Measurements from ENCODE around the gene STAMBP. TPM values are rescaled to one million over a fixed set of nuclear protein-coding genes. Genes with fewer than 3 reads are reported as not detected.
"Not testable (repeated sequence)": the region's sequence is repeated elsewhere in the genome, so short reads cannot be mapped to it uniquely, and the experiment has no call there.

The STAMBP gene
- total and polyA plus RNA-seq, 4 donors: 22.3 to 39.7 (median 24.4) TPM

DNA sequence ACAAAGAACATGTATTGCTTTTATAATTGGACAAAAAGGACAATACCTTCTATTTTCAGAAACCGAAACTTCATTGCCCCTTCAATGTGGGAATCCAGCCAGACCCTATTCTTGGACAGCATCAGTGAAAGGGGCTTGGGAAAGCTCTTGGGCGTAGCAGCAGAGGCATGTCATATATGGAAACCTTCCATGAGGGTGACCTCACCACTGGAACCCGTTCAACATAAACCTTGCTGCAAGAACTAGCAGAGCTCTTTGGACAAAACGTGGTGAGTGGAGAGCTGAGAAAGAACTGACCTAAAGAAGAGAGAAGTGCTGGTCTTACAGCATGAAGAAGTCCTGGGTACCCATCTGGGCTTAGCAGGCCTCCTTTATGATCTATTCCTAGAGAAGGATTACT lies 41.3 kb downstream of the STAMBP start:
- H3K36me3 ChIP-seq (ENCODE audit: control insufficient read depth in 4 of 4, insufficient read depth in 4 of 4, low read length in 4 of 4): peaks cover 0 to 11% (median 9%) of the 10 kb centered on the region in 4 donors
- DNase-seq (peak; percentile 77 to 95 (median 87)), ATAC-seq (ENCODE audit: insufficient read depth, low FRiP score) (no peak)
- no peak overlapping the region for H3K27ac ChIP-seq (ENCODE audit: low read depth in 1 of 2, low read length in 1 of 2)
- TF ChIP-seq, protein P1, sequence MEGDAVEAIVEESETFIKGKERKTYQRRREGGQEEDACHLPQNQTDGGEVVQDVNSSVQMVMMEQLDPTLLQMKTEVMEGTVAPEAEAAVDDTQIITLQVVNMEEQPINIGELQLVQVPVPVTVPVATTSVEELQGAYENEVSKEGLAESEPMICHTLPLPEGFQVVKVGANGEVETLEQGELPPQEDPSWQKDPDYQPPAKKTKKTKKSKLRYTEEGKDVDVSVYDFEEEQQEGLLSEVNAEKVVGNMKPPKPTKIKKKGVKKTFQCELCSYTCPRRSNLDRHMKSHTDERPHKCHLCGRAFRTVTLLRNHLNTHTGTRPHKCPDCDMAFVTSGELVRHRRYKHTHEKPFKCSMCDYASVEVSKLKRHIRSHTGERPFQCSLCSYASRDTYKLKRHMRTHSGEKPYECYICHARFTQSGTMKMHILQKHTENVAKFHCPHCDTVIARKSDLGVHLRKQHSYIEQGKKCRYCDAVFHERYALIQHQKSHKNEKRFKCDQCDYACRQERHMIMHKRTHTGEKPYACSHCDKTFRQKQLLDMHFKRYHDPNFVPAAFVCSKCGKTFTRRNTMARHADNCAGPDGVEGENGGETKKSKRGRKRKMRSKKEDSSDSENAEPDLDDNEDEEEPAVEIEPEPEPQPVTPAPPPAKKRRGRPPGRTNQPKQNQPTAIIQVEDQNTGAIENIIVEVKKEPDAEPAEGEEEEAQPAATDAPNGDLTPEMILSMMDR (IDR thresholded peaks at IDR 0.05; ENCODE audit: control extremely low read depth, extremely low read depth): no peak
- no peaks in the 10 kb centered on the region for H3K27me3 ChIP-seq (ENCODE audit: control insufficient read depth in 3 of 3, insufficient read depth in 3 of 3, low read length in 2 of 3)
- WGBS, 2 donors: 37 to 74% methylated on average over 4 of the region's 4 CpGs
- H3K9me3 ChIP-seq (ENCODE audit: control insufficient read depth in 4 of 4, insufficient read depth in 3 of 4, low read length in 3 of 4): no peaks in the 10 kb centered on the region
- H3K4me3 ChIP-seq: no peak overlapping the region
- peaks cover 0 to 2% (median 0%) of the 10 kb centered on the region in 5 donors for H3K4me1 ChIP-seq (ENCODE audit: control insufficient read depth in 5 of 5, insufficient read depth in 5 of 5, low read length in 5 of 5)
- H3K9ac ChIP-seq (ENCODE audit: insufficient read depth in 1 of 2, low read length in 2 of 2): peak overlapping the region in 1 of 2 donors; percentile 51

DNA sequence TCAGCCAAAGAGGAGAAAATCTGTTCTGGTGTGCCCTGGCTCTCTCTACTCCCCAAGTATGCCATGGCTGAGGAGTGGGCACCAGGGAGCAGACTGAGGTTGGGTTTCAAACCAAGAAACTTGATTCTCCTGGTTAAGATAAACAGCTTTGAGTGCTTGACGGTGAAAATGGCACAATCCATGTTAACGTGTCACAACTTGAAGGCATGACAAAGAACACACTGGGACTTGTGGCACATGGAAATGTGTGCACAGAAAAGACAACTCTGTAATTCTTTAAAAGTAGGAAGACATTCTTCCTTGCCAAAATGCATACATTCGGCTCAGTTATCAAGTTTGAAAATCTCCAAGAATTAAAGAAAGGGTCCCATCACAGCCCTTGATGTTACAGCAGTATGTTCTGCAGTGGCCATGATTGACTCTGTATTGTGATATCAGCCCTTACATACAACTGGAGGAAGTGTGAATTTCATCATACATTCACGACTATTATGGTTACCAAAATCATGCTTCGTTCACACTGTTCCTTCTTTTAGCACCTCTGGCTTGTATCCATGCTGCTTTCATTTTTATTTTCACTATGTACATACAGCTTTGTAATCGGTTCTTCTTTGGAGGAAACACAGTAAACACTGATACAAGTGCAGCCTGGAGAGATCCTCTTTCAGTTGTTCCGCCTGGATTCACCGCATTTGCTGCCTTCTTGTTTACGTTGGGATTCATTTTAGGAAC lies 48.5 kb downstream of the STAMBP start:
- 50 to 52% methylated on average over 9 of the region's 9 CpGs for WGBS, 2 donors
- Histone ChIP-seq H3K36me3 (ENCODE audit: control insufficient read depth in 4 of 4, insufficient read depth in 4 of 4, low read length in 4 of 4) (no peaks in the 10 kb centered on the region), H3K4me3 (no peak overlapping the region), H3K9ac (ENCODE audit: insufficient read depth in 1 of 2, low read length in 2 of 2) (no peak overlapping the region), H3K4me1 (ENCODE audit: control insufficient read depth in 5 of 5, insufficient read depth in 5 of 5, low read length in 5 of 5) (no peaks in the 10 kb centered on the region), H3K27ac (ENCODE audit: low read depth in 1 of 2, low read length in 1 of 2) (no peak overlapping the region), H3K9me3 (ENCODE audit: control insufficient read depth in 4 of 4, insufficient read depth in 3 of 4, low read length in 3 of 4) (no peaks in the 10 kb centered on the region), H3K27me3 (ENCODE audit: control insufficient read depth in 3 of 3, insufficient read depth in 3 of 3, low read length in 2 of 3) (no peaks in the 10 kb centered on the region)
- DNase-seq (peak in 1 of 3 donors; percentile 7), ATAC-seq (ENCODE audit: insufficient read depth, low FRiP score) (no peak)
- TF ChIP-seq, protein P1 (IDR thresholded peaks at IDR 0.05; ENCODE audit: control extremely low read depth, extremely low read depth): no peak

DNA sequence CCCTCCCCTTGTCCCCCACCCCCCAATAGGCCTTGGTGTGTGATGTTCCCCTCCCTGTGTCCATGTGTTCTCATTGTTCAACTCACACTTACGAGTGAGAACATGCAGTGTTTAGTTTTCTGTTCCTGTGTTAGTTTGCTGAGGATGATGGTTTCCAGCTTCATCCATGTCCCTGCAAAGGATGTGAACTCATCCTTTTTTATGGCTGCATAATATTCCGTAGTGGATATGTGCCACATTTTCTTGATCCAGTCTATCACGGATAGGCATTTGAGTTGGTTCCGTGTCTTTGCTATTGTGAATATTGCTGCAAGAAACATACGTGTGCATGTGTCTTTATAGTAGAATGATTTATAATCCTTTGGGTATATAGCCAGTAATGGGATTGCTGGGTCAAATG lies 49.2 kb downstream of the STAMBP start:
- H3K27me3 ChIP-seq (ENCODE audit: control insufficient read depth in 3 of 3, insufficient read depth in 3 of 3, low read length in 2 of 3); H3K4me1 ChIP-seq (ENCODE audit: control insufficient read depth in 5 of 5, insufficient read depth in 5 of 5, low read length in 5 of 5); H3K27ac ChIP-seq (ENCODE audit: low read depth in 1 of 2, low read length in 1 of 2); ATAC-seq (ENCODE audit: insufficient read depth, low FRiP score); H3K4me3 ChIP-seq; H3K9me3 ChIP-seq (ENCODE audit: control insufficient read depth in 4 of 4, insufficient read depth in 3 of 4, low read length in 3 of 4); H3K9ac ChIP-seq (ENCODE audit: insufficient read depth in 1 of 2, low read length in 2 of 2); DNase-seq; H3K36me3 ChIP-seq (ENCODE audit: control insufficient read depth in 4 of 4, insufficient read depth in 4 of 4, low read length in 4 of 4): not testable (repeated sequence)
- 93 to 98% methylated on average over 5 of the region's 5 CpGs for WGBS, 2 donors

DNA sequence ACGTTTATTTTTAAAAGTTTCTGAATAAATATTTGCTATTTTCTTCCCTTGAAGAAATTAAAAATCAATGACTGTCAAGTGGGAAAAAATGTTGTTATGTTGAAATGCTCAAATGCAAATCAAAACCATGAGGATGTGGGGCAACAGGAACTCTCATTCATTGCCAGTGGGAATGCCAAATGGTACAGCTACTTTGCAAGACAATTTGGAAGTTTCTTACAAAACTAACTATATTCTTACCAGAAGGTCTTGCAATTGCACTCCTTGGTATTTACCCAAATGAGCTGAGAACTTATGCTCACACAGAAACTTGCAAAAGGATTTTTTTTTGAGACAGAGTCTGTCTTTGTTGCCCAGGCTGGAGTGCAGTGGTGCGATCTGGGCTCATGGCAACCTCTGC lies 56.6 kb downstream of the STAMBP start:
- no peak overlapping the region for H3K9ac ChIP-seq (ENCODE audit: insufficient read depth in 1 of 2, low read length in 2 of 2)
- WGBS, 2 donors: 62 to 68% methylated on average over 2 of the region's 2 CpGs
- TF ChIP-seq, protein P1 (IDR thresholded peaks at IDR 0.05; ENCODE audit: control extremely low read depth, extremely low read depth): no peak

More for the DNA sequence above, 56.6 kb downstream of the STAMBP start:
- Histone ChIP-seq H3K4me3 (no peak overlapping the region), H3K36me3 (ENCODE audit: control insufficient read depth in 4 of 4, insufficient read depth in 4 of 4, low read length in 4 of 4) (no peaks in the 10 kb centered on the region), H3K27ac (ENCODE audit: low read depth in 1 of 2, low read length in 1 of 2) (no peak overlapping the region), H3K27me3 (ENCODE audit: control insufficient read depth in 3 of 3, insufficient read depth in 3 of 3, low read length in 2 of 3) (peaks cover 0 to 3% (median 2%) of the 10 kb centered on the region in 3 donors), H3K9me3 (ENCODE audit: control insufficient read depth in 4 of 4, insufficient read depth in 3 of 4, low read length in 3 of 4) (no peaks in the 10 kb centered on the region), H3K4me1 (ENCODE audit: control insufficient read depth in 5 of 5, insufficient read depth in 5 of 5, low read length in 5 of 5) (no peaks in the 10 kb centered on the region)
- DNase-seq (no peak), ATAC-seq (ENCODE audit: insufficient read depth, low FRiP score) (no peak)
